GM19035 (cell line): ENCODE measurements around the gene PXMP4.

ENCODE experiments used
- ATAC-seq: cut with Tn5 transposase; IDR thresholded peaks from one replicate; pipeline ENCODE4 v1.9.1; 2021; ENCODE audit not compliant: unreplicated experiment

The PXMP4 gene

GRCh38 chr20:33656783-33657703, 63.1 kb downstream of the PXMP4 start:
- ATAC-seq: no peak

- ATAC-seq: no peak
Observed at GRCh38 chr20:33656010-33656782, 63.9 kb downstream of the PXMP4 start.

DNA sequence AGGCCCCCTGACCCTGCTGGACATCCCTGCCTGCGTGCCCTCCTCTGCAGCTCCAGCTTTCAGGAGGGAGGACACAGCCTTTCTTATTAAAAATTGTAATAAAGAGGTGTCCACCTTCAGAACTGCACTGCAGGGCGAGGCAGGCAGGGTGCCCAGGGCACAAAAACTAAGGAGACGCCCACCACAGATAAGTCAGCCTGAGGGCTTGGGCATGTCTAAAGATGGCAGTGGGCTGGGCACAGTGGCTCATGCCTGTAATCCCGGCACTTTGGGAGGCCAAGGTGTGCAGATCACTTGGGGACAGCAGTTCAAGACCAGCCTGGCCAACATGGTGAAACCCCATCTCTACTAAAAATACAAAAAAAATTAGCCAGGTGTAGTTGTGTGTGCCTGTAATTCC, 64.9 kb downstream of the PXMP4 start:
- ATAC-seq: no peak

GRCh38 chr20:33654680-33655161, 65.4 kb downstream of the PXMP4 start:
- no peak for ATAC-seq

DNA sequence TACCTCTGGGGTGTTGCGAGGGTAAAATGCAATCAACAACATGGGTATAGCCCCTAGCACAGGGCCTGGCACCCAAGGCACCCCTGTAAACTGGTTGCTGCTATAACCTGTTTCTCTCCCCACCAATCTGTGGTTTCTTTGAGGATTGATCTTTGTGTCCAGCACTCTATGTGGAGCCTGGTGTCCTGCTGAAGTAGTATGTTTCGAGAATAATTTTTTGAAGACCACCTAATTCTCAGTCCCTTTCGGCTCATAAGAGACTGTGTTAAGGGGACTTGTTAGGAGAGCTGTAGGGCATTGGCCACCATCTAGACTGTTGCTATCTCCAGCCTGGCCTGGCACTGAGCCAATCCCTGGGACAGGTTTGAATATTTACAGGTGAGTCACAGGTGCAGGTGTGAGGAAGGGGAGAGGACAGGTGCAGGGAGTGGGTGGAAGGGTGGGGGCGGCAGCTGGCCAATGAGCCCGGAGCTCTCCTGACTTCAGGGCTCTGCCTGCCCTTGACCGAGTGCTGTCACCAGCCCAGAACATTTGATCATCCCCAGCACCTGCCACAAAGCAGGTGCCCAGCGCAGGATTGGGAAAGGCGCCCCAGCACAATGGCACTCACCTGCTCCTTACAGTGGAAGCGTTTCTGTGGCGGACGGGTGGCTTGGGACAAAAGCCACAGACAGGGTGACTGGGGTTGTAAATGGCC, 66.1 kb downstream of the PXMP4 start:
- no peak for ATAC-seq

DNA sequence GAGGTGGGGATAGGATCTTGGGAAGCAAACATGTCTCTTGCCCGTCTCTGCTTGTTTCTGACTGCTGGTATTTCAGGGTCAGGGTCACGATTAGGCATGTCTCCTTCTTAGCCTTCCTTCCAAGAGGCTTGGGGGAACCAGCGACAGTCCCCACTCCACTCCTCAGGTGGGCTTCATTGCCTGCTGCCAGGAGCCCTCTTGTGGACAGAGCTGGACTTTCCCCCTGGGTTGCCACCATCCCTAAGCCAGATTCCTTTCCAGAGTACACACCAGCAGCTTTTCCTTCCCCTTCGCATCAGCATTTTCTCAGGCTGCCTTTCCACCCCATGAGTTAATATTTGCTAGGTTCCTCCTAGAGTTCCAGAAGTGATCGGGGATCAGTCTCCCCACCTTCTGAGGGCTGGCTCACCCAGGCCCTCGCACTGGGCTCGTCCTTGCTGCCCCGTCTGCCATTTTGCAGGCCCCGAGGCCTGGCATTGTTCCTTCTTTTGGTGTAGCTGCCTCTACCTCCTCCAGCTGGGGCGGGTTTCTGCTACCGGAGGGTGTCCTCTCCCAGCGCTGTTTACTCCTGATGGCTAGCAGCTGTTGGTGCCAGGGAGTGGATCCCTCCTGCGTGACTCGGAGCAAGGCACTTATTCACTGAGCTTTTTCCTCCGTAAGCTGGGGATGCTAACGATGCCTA, 66.8 kb downstream of the PXMP4 start:
- no peak for ATAC-seq
